Loucy (cell line): ENCODE measurements around the gene ACOT6.
"Not testable (repeated sequence)": the region's sequence is repeated elsewhere in the genome, so short reads cannot be mapped to it uniquely, and the experiment has no call there.

Experiments
- H2AFZ ChIP-seq: fragments of 200-600 bp; sonication (generic); 2 replicates; pipeline ENCODE4 v1.6.0; 2016; ENCODE audit warnings: antibody characterized with exemption, mild to moderate bottlenecking, low read length, moderate library complexity
- H3F3A ChIP-seq: fragments of 200-600 bp; 2 replicates; pipeline ENCODE4 v1.6.0; 2016; ENCODE audit warnings: antibody characterized with exemption, low read depth, mild to moderate bottlenecking
- H3K27me3 ChIP-seq: fragments of 200-600 bp; sonication (generic); 2 replicates; pipeline ENCODE4 v1.6.1; 2014; ENCODE audit warnings: low read length, mild to moderate bottlenecking; ENCODE audit not compliant: insufficient read depth, poor library complexity, severe bottlenecking
- H3K36me3 ChIP-seq: fragments of 200-600 bp; sonication (generic); 2 replicates; pipeline ENCODE4 v1.6.1; 2016; ENCODE audit warnings: low read length; ENCODE audit not compliant: insufficient read depth
- H3K4me1 ChIP-seq: fragments of 200-600 bp; sonication (generic); 2 replicates; pipeline ENCODE4 v1.5.1; 2014; ENCODE audit warnings: low read length, mild to moderate bottlenecking; ENCODE audit not compliant: insufficient read depth, poor library complexity, severe bottlenecking
- H3K4me2 ChIP-seq: fragments of 200-600 bp; sonication (generic); 2 replicates; pipeline ENCODE4 v1.6.0; 2014; ENCODE audit warnings: antibody characterized with exemption, low read length, low read depth, mild to moderate bottlenecking; ENCODE audit not compliant: poor library complexity, severe bottlenecking
- H3K4me3 ChIP-seq: fragments of 200-600 bp; sonication (generic); 2 replicates; pipeline ENCODE4 v1.5.1; 2014; ENCODE audit warnings: low read length, mild to moderate bottlenecking, mixed read lengths; ENCODE audit not compliant: poor library complexity, severe bottlenecking
- H3K79me2 ChIP-seq: fragments of 200-600 bp; sonication (generic); 2 replicates; pipeline ENCODE4 v1.6.1; 2014; ENCODE audit warnings: low read length; ENCODE audit not compliant: insufficient read depth
- H3K9ac ChIP-seq: fragments of 200-600 bp; sonication (generic); 2 replicates; pipeline ENCODE4 v1.6.0; 2014; ENCODE audit warnings: mild to moderate bottlenecking, low read depth, low read length, moderate library complexity; ENCODE audit not compliant: poor library complexity, severe bottlenecking
- H3K9me2 ChIP-seq: fragments of 200-600 bp; sonication (generic); replicated peaks from 2 replicates; pipeline ENCODE4 v1.6.1; 2016; ENCODE audit warnings: low read depth, low read length, mixed read lengths
- H3K9me3 ChIP-seq: fragments of 200-600 bp; sonication (generic); 2 replicates; pipeline ENCODE4 v1.6.1; 2014; ENCODE audit warnings: mild to moderate bottlenecking, antibody characterized with exemption, low read length, low read depth; ENCODE audit not compliant: insufficient read depth
- H4K20me1 ChIP-seq: fragments of 200-600 bp; sonication (generic); 2 replicates; pipeline ENCODE4 v1.6.0; 2014; ENCODE audit warnings: antibody characterized with exemption, low read length, mild to moderate bottlenecking; ENCODE audit not compliant: insufficient read depth, poor library complexity, severe bottlenecking
- EZH2phosphoT487 ChIP-seq: fragments of 200-600 bp; IDR thresholded peaks from 2 replicates; pipeline ENCODE4 v1.6.1; 2018; ENCODE audit warnings: antibody characterized with exemption, mild to moderate bottlenecking, moderate library complexity, borderline replicate concordance
- TF ChIP-seq, protein P1 (sequence below): fragments of 200-600 bp; sonication (generic); conservative IDR thresholded peaks from 2 replicates; pipeline ENCODE4 v1.5.1; 2014; ENCODE audit warnings: mild to moderate bottlenecking, antibody characterized with exemption, low read length

The ACOT6 gene

DNA sequence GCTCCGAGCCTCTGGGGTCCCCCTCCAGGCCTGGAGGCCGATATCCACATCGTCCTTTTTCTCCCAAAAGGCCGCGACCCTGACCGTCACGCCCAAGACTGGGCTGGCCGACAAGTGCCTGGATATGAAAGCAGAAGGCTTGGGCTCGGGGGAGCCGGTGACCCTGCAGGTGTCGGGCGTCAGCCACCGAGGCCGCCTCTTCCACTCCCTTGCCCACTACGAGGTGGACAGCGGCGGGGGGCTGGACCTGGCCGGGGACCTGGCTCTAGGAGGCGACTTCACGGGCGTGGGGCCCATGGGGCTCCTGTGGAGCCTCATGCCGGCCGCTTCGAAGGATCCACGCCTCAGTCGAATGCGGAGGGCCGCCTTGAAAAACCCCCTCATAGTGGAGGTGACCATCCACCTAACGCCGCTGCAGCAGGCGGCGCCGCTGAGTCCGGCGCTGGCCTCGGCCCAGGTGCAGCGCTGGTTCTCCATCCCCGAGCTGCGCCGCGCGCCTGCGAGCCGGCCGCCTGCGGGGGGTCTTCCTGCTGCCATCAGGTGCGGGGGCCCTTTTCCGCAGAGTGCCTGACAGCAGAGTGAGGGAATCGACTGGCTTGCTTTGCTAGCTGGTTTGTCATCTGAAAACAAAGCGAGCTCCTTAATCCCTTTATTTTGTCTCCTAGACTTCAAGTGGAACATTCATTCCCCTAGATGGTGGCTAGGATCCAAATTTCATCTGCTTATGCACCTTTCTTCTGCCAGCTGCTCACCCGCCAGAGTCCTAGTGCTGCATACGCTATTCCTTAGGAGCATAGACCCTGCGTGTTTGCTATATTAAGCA is 21.9 kb downstream of the ACOT6 start:
- Histone ChIP-seq H3K4me2 (peak overlapping the region; percentile 48), H3K9me3 (no peaks in the 10 kb centered on the region), H3K79me2 (no peaks in the 10 kb centered on the region), H3K36me3 (no peaks in the 10 kb centered on the region), H3K9me2 (no peaks in the 10 kb centered on the region), H3K4me1 (no peaks in the 10 kb centered on the region), H3F3A (no peaks in the 10 kb centered on the region), H3K27me3 (no peaks in the 10 kb centered on the region), H3K9ac (peak overlapping the region; percentile 36), H4K20me1 (no peaks in the 10 kb centered on the region), H3K4me3 (peak overlapping the region; percentile 44), H2AFZ (peak overlapping the region; percentile 85; the same call in 1 of the 2 replicates)
- no peak for TF ChIP-seq EZH2phosphoT487
- TF ChIP-seq, protein P1, sequence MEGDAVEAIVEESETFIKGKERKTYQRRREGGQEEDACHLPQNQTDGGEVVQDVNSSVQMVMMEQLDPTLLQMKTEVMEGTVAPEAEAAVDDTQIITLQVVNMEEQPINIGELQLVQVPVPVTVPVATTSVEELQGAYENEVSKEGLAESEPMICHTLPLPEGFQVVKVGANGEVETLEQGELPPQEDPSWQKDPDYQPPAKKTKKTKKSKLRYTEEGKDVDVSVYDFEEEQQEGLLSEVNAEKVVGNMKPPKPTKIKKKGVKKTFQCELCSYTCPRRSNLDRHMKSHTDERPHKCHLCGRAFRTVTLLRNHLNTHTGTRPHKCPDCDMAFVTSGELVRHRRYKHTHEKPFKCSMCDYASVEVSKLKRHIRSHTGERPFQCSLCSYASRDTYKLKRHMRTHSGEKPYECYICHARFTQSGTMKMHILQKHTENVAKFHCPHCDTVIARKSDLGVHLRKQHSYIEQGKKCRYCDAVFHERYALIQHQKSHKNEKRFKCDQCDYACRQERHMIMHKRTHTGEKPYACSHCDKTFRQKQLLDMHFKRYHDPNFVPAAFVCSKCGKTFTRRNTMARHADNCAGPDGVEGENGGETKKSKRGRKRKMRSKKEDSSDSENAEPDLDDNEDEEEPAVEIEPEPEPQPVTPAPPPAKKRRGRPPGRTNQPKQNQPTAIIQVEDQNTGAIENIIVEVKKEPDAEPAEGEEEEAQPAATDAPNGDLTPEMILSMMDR = no peak

DNA sequence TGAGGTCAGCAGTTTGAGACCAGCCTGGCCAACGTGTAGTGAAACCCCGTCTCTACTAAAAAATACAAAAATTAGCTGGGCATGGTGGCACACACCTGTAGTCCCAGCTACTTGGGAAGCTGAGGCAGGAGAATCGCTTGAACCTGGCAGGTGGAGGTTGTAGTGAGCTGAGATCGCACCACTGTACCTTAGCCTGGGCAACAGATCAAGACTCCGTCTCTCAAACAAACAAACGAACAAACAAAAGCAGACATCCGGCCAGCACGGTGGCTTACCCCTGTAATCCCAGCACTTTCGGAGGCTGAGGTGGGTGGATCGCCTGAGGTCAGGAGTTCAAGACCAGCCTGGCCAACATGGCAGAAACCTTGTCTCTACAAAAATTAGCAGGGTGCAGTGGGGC is 24.0 kb downstream of the ACOT6 start:
- H4K20me1 ChIP-seq, H3K9ac ChIP-seq, H3K9me3 ChIP-seq, H3K4me1 ChIP-seq, H3K79me2 ChIP-seq, H3K4me3 ChIP-seq, H3K27me3 ChIP-seq, H3K9me2 ChIP-seq, H2AFZ ChIP-seq, H3K4me2 ChIP-seq, H3K36me3 ChIP-seq, H3F3A ChIP-seq: not testable (repeated sequence)

GRCh38 chr14:73637830-73638229 is 25.5 kb downstream of the ACOT6 start:
- Histone ChIP-seq H3K9ac (no peak overlapping the region), H3K9me3 (no peaks in the 10 kb centered on the region), H3K27me3 (no peaks in the 10 kb centered on the region), H2AFZ (no peak overlapping the region), H3K79me2 (no peaks in the 10 kb centered on the region), H3K4me1 (no peaks in the 10 kb centered on the region), H3K9me2 (no peaks in the 10 kb centered on the region), H4K20me1 (no peaks in the 10 kb centered on the region), H3K4me3 (no peak overlapping the region), H3F3A (no peaks in the 10 kb centered on the region), H3K4me2 (no peak overlapping the region), H3K36me3 (no peaks in the 10 kb centered on the region)
- TF ChIP-seq, protein P1 = no peak
